Measurements from ENCODE around the gene LRRC14B.

GRCh38 chr5:187617-188451, 3.5 kb upstream of the LRRC14B start:
- TF ChIP-seq CTCF (conservative IDR thresholded peaks at IDR 0.05 in 1 of 2, IDR thresholded peaks at IDR 0.05 in 1 of 2; ENCODE audit: low read depth in 1 of 2, low read length in 2 of 2): no peak
- no peak for TF ChIP-seq EZH2 (IDR thresholded peaks at IDR 0.05; ENCODE audit: low read length, missing control alignments)
